GM12891 (cell line): Measurements from ENCODE around the gene ZNF836.

Experiments
- POLR2A ChIP-seq: IDR thresholded peaks from 2 replicates; pipeline ENCODE4 v1.6.1; 2011; ENCODE audit warnings: low read depth, low read length, control low read depth
- POLR2AphosphoS5 ChIP-seq: IDR thresholded peaks from 2 replicates; pipeline ENCODE4 v1.6.1; 2011; ENCODE audit warnings: low read depth, low read length, control low read depth
- SPI1 ChIP-seq: IDR thresholded peaks from 2 replicates; pipeline ENCODE4 v1.6.1; 2011; ENCODE audit warnings: low read depth, low read length, control low read depth
- TAF1 ChIP-seq: IDR thresholded peaks from 2 replicates; pipeline ENCODE4 v1.6.1; 2011; ENCODE audit warnings: low read depth, low read length, control low read depth

DNA sequence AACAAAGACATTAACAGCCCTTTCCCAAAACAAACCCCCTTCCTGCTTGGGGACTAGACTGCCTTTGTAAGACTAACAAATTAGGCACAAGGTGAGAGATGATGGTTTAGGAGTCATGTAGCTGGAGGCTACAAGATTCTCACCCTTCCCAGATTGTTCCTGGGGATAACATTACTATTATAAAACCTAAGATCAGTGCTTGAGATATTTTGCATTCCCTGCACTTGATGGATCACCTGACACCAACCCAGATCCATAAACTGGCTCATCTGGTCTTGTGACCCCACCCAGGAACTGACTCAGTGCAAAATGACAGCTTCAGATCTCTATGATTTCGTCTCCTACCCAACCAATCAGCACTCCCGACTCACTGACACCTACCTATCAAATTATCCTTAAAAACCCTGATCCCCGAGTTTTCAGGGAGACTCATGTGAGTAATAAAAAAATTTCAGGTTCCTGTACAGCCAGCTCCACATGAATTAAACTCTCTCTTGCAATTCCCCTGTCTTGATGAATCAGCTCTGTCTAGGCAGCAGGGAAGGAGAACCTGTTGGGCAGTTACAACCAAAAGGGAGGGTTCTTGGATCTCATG lies 29.3 kb downstream of the ZNF836 start:
- TF ChIP-seq POLR2A (no peak), POLR2AphosphoS5 (no peak), TAF1 (no peak), SPI1 (no peak)
